Measurements from ENCODE around the gene TAS2R50.
"Not testable (repeated sequence)": the region's sequence is repeated elsewhere in the genome, so short reads cannot be mapped to it uniquely, and the experiment has no call there.

The TAS2R50 gene, protein sequence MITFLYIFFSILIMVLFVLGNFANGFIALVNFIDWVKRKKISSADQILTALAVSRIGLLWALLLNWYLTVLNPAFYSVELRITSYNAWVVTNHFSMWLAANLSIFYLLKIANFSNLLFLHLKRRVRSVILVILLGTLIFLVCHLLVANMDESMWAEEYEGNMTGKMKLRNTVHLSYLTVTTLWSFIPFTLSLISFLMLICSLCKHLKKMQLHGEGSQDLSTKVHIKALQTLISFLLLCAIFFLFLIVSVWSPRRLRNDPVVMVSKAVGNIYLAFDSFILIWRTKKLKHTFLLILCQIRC

DNA sequence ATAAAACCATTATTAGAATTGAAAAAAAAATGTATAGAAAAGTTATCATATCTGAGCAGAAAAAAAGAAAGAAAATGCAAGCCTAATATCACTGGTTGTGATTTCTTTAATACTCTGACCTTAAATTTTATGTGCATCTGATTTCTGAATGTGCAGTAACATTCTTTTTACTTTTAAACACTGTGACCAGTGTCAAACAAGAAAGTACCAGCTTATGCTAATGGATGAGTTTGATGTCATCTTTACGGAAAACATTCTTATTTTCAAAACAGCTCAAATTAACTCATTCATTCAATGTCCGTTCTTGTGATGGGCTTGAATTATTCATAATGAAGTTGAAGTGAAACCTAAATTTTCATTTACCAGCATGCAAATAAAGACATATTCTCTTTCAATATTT is at the start of gene TAS2R50:
TSS of gene TAS2R50 (minus strand) at position 101 of the 400 bp plus-strand sequence. CDS start at position 49, 52 bp downstream.
- DNase-seq (ENCODE audit: low read depth) = no peak

DNA sequence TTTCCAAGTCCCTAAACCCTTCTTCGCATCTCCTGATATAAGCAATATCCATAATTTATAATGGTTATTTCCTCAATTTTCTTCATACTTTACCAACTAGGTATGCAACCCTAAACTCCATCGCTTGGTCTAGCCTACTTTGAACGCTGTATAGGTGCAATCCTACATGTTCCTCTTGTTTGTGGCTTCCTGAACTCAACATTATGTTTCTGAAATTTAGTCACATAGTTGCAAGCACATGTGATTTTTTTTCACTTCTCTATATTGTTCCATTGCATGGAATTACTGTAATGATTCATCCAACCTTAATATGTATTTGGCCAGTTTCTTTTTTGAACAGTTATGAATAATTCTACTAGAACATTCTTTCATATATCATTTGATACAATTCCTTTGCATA is 47.2 kb upstream of the TAS2R50 start:
- not testable (repeated sequence) for DNase-seq (ENCODE audit: low read depth)

DNA sequence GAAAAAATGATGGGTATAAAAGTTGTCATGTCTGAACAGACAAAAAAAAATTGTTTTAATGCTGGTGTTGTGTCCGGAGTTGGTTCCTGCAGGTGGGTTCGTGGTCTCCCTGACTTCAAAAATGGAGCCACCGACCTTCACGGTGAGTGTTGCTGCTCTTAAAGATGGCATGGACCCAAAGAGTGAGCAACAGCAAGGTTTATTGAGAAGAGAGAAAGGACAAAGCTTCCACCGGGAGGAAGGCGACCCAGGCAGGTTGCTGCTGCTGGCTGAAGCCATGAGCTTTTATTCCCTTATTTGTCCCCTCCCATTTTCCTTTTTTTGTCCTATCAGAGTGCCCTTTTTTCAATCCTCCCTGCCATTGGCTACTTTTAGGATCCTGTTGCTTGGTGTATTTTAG is 44.6 kb upstream of the TAS2R50 start, which contains the start of gene TAS2R31:
TSS of gene TAS2R31 (minus strand) at position 101 of the 400 bp plus-strand sequence. CDS start at position 29, 72 bp downstream.
- no peak for DNase-seq (ENCODE audit: low read depth)

DNA sequence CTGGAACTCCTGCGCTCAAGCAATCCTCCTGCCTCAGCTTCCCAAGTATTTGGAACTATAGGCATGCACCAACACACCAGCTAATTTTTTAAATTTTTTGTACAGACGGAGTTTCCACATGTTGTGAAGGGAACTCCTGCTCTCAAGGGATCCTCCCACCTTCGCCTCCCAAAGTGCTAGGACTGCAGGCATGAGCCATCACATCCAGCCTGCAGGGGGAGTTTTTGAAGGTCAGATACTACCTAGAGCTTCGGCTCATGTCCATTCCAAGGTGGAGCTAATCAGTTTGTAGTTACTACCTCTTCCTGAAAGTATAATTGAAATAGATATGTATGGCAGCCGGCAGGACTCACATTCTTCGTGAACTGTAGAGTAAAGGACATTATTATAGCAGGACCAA is 39.4 kb upstream of the TAS2R50 start:
- no peak for DNase-seq (ENCODE audit: low read depth)

DNA sequence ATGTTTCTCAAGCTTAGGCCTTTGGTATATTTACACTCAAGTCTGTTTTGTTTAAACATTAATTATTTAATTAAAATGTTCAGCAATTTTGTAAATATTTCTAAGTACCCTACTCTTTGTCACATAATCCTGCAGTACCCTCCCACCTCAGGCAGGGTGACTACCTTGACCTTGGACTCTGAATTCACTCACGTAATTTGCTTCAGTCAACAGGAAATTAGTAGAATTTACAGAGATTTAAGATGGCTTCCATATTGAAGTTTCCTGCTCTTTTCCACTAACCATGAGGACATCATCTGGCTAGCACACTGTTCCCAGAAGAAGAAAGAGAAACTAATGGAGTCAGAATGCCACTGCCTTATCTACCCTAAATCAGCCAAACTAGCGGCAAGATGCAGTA is 36.7 kb upstream of the TAS2R50 start:
- DNase-seq (ENCODE audit: low read depth) = no peak

DNA sequence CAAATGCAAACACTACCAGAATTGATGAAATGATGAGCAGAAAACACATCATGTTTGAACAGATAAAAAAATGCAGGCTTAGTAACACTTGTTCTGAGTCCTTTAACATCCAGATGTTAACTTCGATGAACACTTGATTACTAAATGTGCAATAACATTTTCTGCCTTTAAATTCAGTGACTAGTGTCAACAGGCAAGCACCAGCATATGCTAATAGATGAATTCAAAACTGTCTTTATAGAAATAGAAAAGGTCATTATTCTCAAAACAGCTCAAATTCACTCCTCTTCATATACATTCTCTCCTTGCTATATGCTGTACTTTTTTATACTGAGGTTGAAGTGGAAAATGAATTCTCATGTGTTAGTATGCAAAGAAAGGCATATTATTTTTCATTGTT is 35.8 kb upstream of the TAS2R50 start, which contains the start of gene TAS2R19:
TSS of gene TAS2R19 (minus strand) at position 101 of the 400 bp plus-strand sequence. CDS start at position 52, 49 bp downstream.
- no peak for DNase-seq (ENCODE audit: low read depth)

DNA sequence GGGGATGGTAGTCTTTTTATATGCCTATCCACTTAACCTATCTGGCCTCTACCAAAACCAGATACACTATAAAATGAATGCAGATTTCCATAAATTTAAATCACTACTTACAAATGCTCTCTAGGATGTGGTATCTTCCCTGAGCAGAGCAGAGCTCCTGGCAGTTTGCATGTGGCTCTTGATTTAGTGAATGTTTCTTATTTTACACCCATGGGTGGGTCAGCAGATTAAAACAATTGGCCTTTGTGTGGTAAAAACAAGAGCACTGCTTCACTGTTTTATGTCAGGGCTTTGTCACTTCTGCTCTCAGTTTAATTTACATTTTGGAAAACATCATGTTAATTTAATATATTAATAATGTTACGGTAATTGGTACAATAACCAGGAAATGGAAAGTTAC is 30.2 kb upstream of the TAS2R50 start:
- no peak for DNase-seq (ENCODE audit: low read depth)

DNA sequence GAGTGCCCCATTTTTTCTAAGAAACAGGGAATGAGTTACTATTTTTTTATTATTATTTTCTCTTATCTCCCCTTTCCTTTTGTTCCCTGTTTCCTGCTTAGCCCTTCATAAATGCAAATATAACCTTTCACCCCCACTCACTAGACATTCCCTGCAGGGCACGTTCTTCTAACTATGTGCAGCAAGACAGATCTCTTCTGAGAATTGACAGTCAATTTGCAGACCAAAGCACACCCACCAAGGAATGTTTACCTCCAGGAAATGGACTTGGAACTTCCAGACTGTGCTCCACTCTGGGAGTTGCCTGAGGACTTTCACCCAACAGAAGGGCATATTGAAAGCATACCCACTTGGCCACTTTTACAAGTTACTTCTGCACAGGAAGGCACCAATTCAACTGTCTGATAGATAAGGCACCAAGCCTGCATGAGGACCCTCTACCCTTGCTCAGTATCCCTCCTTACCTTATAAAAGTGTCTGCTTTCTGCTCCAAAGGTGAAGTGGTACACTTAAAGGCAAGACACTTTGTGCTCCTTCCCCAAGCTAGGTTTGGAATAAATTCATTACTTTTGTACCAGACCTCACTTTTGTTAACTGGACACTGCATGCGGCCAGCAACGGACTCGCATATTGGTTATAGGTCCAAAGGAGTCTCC is 29.2 kb upstream of the TAS2R50 start:
- peak; percentile 14 for DNase-seq (ENCODE audit: low read depth)

DNA sequence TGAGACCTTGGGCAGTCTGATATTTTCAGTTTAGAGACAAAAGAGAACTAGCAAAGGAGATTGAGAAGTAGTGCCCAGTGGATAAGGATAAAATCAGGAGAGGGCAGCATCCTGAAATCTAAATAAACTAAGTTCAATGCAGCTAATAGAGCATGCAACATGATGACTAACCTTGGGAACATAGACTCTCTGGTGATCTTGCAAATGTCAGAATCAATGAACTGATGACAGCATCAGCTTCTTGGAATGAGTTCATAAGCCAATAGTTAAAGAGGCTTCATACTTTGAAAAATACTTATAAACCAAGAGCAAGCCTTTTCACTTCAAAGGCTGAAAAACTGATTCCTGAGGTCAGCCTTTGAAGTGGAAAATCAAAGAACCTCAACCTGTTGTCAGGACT is 27.5 kb upstream of the TAS2R50 start:
- no peak for DNase-seq (ENCODE audit: low read depth)

DNA sequence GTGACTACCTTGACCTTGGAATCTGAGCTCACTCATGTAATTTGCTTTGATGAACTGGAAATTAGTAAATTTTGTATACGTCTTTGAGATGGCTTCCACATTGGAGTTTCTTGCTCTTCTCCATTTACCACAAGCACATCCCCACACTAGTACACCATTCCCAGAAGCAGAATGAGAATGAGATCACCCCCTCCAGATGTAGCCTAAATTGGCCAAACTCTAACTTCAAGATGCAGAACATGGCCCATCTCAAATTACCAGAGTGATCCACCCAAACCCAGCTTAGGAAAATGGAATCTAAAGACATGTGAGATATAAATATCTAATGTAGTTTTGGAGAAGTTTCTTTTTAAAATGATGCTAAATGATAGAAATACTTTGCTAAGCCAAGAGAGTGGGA is 20.9 kb upstream of the TAS2R50 start:
- DNase-seq (ENCODE audit: low read depth) = no peak

DNA sequence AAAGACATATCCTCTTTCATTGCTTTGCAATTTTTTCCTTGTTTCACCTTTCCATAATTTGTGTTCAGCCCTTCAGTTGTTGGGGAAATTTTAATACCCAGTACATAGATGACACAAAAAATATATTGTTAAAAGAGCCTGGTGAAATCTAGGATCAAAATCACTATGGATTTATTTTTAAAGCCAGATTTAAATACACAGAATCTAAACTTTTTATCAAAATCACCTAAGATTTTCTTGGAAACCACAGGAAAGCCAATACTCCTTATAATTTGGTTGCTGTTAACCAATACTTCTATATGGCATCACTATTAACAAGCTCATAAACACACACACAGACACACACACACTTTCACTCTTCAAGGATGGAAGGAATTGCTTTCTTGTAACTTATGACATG is 11.5 kb upstream of the TAS2R50 start, which contains the start of gene TAS2R20:
TSS of gene TAS2R20 (minus strand) at position 101 of the 400 bp plus-strand sequence. CDS start 429 bp downstream, outside the sequence.
- no peak for DNase-seq (ENCODE audit: low read depth)

DNA sequence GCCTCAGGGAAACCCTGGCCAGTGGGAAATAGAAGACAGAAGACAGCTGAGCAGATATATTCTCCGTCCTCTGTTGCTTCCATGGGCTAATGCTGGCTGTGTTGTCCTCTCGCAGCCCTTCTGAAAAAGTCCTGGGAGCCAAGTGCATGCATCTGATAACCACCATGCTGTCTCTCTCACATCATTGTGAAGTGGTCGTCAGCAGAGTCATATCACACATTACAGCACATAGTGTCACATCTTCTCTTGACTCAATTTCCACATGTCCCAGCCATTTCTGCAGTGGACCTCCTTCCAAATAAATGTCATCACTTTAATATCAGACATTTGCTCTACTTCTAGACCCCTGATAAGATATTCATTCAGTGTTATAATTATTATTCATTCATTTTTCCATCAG is 7.6 kb upstream of the TAS2R50 start:
- DNase-seq (ENCODE audit: low read depth) = no peak

DNA sequence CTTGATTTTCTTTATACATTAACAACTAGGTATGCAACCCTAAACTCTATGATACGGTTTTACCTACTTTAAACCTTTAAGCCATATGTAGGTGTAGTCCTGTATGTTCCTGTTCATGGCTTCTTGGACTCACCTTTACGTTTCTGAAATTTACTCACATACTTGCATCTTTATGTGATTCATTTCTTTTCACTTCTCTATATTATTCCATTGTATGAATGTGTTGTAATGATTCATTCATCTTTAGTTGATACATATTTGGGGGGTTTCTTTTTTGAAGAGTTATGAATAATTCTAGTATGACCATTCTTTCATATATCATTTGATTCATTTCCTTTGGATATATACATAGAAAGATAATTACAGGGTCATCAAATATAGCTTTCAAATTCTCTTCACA is 2.4 kb upstream of the TAS2R50 start:
- no peak for DNase-seq (ENCODE audit: low read depth)

DNA sequence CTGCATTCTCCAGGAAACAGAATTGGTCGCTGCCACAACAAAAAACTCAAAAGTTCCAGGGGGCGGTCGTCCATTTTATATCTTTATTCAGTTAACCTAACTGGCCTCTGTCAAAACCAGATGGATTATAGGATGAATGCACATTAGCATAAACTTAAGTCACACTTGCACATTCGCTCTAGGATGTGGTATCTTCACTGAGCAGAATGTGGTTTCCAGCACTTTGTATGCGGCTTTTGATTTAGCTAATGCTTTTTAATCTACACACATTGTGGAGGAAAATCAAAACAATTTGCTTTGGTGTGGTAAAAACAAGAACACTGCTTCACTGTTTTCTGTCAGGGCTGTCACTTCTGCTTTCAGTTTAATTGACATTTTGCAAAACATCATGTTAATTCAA is 4.5 kb downstream of the TAS2R50 start:
- no peak for DNase-seq (ENCODE audit: low read depth)

DNA sequence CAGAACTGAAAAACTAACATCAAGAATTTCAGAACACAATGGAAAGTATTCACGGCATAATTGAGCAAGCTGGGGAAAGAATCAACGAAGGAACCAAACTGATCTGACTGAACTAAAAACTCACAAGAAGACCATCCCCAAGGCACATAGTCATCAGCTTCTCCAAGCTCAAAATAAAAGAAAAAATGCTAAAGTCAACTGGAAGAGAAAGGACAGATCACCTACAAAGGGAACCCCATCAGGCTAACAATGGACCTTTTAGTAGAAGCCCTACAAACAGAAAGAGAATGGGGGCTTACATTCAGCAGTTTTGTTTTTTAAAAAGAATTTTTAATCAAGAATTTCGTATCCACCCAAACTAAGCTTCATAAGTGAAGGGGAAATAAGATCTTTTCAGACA is 11.7 kb downstream of the TAS2R50 start:
- no peak for DNase-seq (ENCODE audit: low read depth)

DNA sequence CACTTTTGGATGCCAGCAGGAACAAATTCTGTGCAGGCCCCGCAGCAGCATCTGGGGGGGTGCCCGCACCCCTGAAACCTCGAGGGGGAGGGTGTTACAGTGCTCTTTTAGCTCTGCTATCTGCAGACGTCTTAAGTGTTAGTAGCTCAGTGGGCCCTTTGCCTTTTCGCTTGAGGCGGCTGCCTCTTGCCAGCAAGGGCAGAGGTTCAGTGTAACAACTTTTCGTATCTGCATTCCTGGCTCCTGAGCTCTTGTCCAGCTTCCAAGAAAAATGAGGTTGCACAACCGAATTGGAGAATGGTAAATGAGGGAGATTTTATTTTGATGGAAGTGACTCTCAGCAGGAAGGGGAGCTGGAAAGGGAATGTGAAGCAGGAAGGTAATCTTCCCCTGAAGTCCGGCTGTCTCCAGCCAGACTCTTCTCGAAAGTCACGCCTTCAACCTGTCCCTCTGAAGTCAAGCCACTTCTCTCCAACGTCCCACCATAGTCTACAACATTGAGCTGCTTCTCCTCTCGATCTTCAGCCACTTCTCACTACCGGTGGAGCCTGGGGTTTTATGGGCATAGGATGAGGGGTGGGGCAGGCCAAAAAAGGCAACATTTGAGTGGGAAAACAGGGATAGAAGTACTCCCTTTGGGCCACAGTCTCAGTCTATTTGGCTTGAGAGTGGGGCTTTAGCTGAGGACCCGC is 17.8 kb downstream of the TAS2R50 start:
- DNase-seq (ENCODE audit: low read depth) = no peak

DNA sequence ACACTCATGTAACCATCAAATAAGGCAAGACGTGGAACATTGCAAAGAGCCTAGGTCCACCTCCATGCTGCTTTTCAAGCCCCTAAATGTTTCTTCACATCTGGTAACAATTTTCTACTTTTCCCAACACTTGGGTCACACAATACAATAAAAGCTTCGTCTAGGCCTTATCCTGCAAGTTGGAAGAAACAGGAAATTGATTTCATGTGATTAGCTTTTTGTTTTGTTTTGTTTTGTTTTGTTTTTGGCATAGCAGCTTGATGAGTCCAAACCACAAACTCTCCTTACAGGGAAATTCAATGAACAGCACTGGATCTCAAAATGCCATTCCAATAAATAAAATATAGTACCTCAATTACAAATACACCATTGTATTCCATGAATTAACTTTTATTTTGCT is 19.3 kb downstream of the TAS2R50 start:
- no peak for DNase-seq (ENCODE audit: low read depth)

DNA sequence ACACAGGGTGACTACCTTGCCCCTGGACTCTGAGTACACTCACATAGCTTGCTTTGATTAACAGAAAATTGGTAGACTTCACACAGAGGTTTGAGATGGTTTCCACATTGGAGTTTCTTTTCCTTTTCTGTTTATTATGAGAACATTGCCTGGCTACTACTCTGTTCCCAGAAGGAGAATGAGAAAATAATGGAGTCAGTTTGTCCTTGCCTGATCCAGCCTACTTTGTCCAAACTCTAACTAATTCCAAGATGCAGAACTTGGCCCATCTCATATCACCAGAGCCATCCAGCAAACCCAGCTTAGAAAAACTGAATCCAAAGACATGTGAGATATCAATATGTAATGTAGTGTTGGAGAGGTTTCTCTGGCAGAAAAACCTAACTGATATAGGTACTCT is 20.4 kb downstream of the TAS2R50 start:
- no peak for DNase-seq (ENCODE audit: low read depth)

DNA sequence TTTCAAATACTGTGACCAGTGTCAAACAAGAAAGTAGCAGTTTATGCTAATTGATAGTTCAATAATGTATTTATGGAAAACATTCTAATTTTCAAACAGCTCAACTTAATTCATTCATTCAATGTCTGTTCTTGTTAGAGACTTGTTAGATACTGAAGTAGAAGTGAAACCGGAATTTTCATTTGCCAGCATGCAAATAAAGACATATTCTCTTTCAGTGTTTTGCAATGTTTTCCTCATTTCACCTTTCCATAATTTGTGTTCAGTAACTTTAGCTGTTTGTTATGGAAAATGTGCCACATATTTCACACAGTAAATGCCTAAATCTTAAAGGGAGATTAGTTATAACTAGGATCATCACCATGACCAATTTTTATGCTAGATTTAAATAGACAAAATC is 21.2 kb downstream of the TAS2R50 start:
- no peak for DNase-seq (ENCODE audit: low read depth)

DNA sequence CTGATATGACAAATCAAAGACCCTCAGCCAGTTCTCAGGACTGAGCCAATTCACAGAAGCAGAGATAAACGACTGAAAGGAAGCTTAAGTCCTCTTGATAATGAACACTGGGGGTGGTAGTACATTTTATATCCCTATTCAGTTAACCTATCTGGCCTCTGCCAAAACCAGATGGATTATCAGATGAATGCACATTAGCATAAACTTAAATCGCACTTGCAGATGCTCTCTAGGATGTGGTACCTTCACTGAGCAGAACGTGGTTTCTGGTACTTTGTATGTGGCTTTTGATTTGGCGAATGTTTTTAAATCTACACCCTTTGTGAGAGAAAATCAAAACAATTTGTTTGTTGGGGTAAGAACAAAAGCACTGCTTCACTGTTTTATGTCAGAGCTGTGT is 26.5 kb downstream of the TAS2R50 start:
- DNase-seq (ENCODE audit: low read depth) = peak; percentile 25

DNA sequence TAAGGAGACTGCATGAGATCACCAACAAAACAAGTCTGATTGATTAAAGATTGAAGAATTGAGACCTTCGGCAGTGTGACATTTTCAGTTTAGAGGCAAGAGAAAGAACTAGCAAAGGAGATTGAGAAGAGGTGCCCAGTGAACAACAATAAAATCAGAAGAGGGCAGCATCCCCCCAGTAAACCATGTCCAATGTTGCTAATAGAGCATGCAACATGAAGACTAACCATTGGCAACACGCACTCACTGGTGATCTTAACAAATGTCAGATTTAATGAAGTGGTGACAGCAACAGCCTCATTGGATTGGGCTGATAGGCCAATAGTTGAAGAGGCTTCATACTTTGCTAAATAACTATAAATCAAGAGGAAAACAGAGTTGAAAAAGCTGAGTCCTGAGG is 26.9 kb downstream of the TAS2R50 start:
- DNase-seq (ENCODE audit: low read depth) = peak; percentile 11

DNA sequence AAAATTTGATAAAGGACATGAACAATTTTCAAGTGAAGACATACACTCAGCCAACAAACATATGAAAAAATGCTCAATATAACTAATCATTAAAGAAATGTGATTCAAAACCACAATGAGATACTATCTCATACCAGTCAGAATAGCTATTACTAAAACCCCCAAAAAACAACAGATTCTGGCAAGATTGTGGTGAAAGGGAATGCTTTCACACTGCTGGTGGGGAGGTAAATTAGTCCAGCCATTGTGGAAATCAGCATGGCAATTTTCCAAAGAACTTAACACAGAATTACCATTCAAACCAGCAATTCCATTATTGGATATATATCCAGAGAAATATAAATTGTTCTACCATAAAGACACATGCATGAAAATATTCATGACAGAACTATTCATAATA is 29.0 kb downstream of the TAS2R50 start:
- DNase-seq (ENCODE audit: low read depth) = no peak

DNA sequence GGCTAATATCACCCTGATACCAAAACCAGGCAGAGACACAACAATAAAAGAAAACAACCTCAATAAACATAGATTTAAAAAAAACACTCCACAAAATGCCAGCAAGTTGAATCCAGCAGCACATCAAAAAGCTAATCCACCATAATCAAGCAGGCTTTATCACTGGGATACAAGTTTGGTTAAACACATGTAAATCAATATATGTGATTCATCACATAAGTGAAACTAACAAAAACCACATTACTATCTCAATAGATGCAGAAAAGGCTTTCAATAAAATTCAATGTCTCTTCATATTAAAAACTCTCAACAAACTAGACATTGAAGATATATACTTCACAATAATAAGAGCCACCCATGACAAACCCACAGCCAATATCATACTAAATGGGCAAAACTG is 30.6 kb downstream of the TAS2R50 start:
- no peak for DNase-seq (ENCODE audit: low read depth)
